Body of pancreas (tissue), 4 donors: Measurements from ENCODE around the gene ATXN7L1. TPM values are rescaled to one million over a fixed set of nuclear protein-coding genes. Genes with fewer than 3 reads are reported as not detected.

Experiments
- ATAC-seq: fragments of 150-250 bp; one replicate; pipeline ENCODE4 v1.9.1; 2016
- DNase-seq, 4 donors: peaks; one replicate each; pipeline ENCODE4 v3.0.0-alpha.2; 2019
- H3K27ac ChIP-seq, 4 donors: fragments of 200-600 bp; sonication (generic); 1 replicate in 3 of 4; 2 replicates in 1 of 4; pipeline versions ENCODE4 v1.5.1 to v1.6.1; 2016 to 2019; ENCODE audit warnings: mild to moderate bottlenecking in 1 of 4, mixed read lengths in 1 of 4, moderate library complexity in 1 of 4
- H3K27me3 ChIP-seq, 2 donors: fragments of 200-600 bp; sonication (generic); one replicate each; pipeline ENCODE4 v1.6.0; 2016; ENCODE audit warnings: mild to moderate bottlenecking in 1 of 2
- H3K36me3 ChIP-seq, 2 donors: fragments of 200-600 bp; sonication (generic); replicated peaks in 1 of 2; 2 replicates each; pipeline ENCODE4 v1.5.1; 2016; ENCODE audit warnings: low read depth in 2 of 2; ENCODE audit not compliant: insufficient read depth in 1 of 2
- H3K4me1 ChIP-seq: fragments of 200-600 bp; sonication (generic); one replicate; pipeline ENCODE4 v1.6.0; 2016
- H3K4me3 ChIP-seq, 2 donors: fragments of 200-600 bp; sonication (generic); 1 replicate in 1 of 2; 2 replicates in 1 of 2; pipeline ENCODE4 v1.5.1; 2016 to 2019
- H3K9me3 ChIP-seq, 3 donors: fragments of 200-600 bp; sonication (generic); 1 replicate in 2 of 3; 2 replicates in 1 of 3; pipeline ENCODE4 v1.5.1; 2016
- CTCF ChIP-seq, 7 experiments: fragments of 450-650 bp in 4 of 7; fragments of 200-600 bp in 3 of 7; sonication (generic) in 3 of 7; IDR thresholded peaks; one replicate each; pipeline ENCODE4 v1.5.1; 2016 to 2019; ENCODE audit warnings: antibody characterized with exemption in 7 of 7
- POLR2A ChIP-seq, 3 donors: fragments of 450-650 bp; IDR thresholded peaks; one replicate each; pipeline ENCODE4 v1.6.1; 2016; ENCODE audit warnings: antibody characterized with exemption in 3 of 3, mild to moderate bottlenecking in 2 of 3
- WGBS, 2 donors: methylation state at CpG; one replicate each; pipeline ENCODE4 v1.1.5; 2017; 5-methylcytosine and 5-hydroxymethylcytosine counted together
- intact Hi-C: fragments of 100-400 bp; cut with DNase I; formaldehyde crosslinking; loops from one replicate; pipeline ENCODE4 v1.15.1; 2023
- total RNA-seq, 2 donors: library from RNA; depleted of rRNA; stranded (reverse); fragments of >200 nt; gene quantifications; one replicate each; pipeline ENCODE4 v1.1.0, GENCODE V29; 2016

Gene ATXN7L1
- total RNA-seq, 2 donors from 2014 or later = 6.6 to 8.0 TPM

DNA sequence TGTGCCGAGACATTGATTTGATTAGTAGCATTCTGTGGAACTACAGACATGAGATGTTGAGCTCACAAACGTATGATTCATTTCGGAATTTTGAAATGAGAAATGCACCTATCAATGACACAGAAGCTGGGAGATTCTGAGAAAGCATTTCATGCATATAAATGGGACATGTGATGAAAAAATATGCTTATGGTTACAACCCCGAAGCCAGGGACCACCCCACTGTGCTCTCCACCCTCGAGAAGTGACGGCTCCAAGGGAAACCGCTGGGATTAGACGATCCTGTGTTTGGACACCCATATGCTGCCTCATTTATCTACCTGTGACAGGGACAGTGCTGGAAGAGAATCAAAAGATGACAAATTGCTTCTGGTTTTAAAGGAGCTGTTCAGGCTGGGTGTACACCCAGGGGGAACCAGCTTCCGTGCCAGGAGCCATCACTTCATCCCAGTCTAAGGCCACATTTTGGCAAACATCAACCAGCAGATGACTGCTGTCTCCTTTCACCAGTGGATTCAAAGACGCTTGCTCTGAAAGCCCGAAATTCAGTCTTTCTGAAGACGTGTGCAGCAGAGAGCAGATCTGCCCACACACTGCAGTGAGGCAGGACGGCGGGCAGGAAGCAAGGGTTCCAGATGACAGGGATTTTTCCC is 109.9 kb downstream of the ATXN7L1 start:
- Histone ChIP-seq H3K27ac (no peak overlapping the region), H3K27me3 (no peaks in the 10 kb centered on the region), H3K4me1 (no peaks in the 10 kb centered on the region), H3K9me3 (no peaks in the 10 kb centered on the region), H3K36me3 (no peaks in the 10 kb centered on the region), H3K4me3 (no peak overlapping the region)
- intact Hi-C loops = no loop called here
- TF ChIP-seq CTCF (IDR thresholded peaks at IDR 0.05) = no peak
- DNase-seq (no peak), ATAC-seq (no peak)
- WGBS, 2 donors = 87 to 88% methylated on average over 14 of the region's 14 CpGs

DNA sequence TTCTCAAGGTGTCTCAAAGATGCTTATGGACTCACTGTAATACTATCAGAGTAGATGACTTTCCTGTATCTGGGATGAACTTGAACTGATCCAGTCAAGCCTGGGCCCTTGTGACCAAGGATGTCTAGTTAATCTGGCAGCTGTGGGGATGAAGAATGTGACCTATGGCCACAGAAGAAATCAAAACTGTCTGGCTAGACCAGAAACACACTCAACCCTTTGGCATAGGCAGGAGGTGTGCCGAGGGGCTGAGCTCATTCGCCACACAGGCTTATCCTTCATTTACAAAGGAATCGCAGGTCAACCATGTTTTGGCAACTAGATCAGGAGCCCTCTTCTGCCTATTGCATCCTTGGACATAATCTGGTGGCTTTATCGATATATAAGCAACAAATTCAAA is 110.6 kb downstream of the ATXN7L1 start:
- no peak overlapping the region for H3K4me3 ChIP-seq
- H3K9me3 ChIP-seq = no peaks in the 10 kb centered on the region
- TF ChIP-seq POLR2A (IDR thresholded peaks at IDR 0.05) (no peak), CTCF (IDR thresholded peaks at IDR 0.05) (no peak)
- ATAC-seq = no peak
- WGBS, 2 donors = 93 to 96% methylated on average over 4 of the region's 4 CpGs
- no peak overlapping the region for H3K27ac ChIP-seq
- no peaks in the 10 kb centered on the region for H3K27me3 ChIP-seq
- intact Hi-C loops = no loop called here
- DNase-seq = no peak
- no peaks in the 10 kb centered on the region for H3K36me3 ChIP-seq
- no peaks in the 10 kb centered on the region for H3K4me1 ChIP-seq

GRCh38 chr7:105764506-105764905 is 111.9 kb downstream of the ATXN7L1 start:
- 81 to 88% methylated on average over 2 of the region's 2 CpGs for WGBS, 2 donors
- H3K27ac ChIP-seq = no peak overlapping the region
- no peaks in the 10 kb centered on the region for H3K36me3 ChIP-seq
- no peaks in the 10 kb centered on the region for H3K4me1 ChIP-seq
- no peak overlapping the region for H3K4me3 ChIP-seq
- TF ChIP-seq CTCF (IDR thresholded peaks at IDR 0.05) (no peak), POLR2A (IDR thresholded peaks at IDR 0.05) (no peak)
- DNase-seq (no peak), ATAC-seq (no peak)
- H3K27me3 ChIP-seq = no peaks in the 10 kb centered on the region
- intact Hi-C loops = no loop called here
- H3K9me3 ChIP-seq = no peaks in the 10 kb centered on the region

GRCh38 chr7:105760551-105761447 is 115.6 kb downstream of the ATXN7L1 start:
- Histone ChIP-seq H3K9me3 (no peaks in the 10 kb centered on the region), H3K36me3 (no peaks in the 10 kb centered on the region), H3K4me1 (no peaks in the 10 kb centered on the region), H3K27ac (no peak overlapping the region), H3K4me3 (no peak overlapping the region), H3K27me3 (no peaks in the 10 kb centered on the region)
- no peak for DNase-seq
- no peak for ATAC-seq
- no peak for TF ChIP-seq POLR2A (IDR thresholded peaks at IDR 0.05)
- no peak for TF ChIP-seq CTCF (IDR thresholded peaks at IDR 0.05)
- 91 to 93% methylated on average over 6 of the region's 6 CpGs for WGBS, 2 donors
- intact Hi-C loops = no loop called here
